G401.6 (cell line): ENCODE results near the gene FAM120A.

Experiments used
- FAIRE-seq: peaks from 2 replicates; lab custom pipeline; 2012; peaks lifted over from hg19 to GRCh38; lab: Jason Lieb, UNC

The FAM120A gene

DNA sequence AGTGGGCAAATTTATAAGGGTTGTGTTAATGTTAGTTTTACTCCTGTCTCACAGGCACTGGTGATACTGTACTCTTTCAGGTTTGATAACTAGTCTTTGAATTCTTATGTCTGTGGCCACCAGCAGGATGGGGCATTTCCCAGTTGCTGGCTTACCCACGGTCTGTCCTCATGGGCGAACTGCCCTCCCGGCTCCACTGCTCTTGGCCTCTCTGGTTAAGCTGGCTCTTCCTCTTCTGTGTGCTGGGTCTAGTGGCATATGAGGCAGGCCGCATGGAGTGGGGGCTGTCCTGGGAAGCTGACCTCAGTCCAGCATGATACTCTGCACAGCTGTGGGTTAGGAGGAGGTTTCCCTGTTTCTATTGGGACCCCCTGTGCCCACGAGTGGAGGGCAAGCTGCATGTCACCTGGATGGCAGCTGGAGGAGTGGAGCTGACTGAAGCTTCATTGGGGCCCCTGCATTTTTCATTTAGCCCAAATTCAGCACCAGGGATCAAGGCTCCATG is 144.4 kb downstream of the FAM120A start:
- FAIRE-seq: no peak

DNA sequence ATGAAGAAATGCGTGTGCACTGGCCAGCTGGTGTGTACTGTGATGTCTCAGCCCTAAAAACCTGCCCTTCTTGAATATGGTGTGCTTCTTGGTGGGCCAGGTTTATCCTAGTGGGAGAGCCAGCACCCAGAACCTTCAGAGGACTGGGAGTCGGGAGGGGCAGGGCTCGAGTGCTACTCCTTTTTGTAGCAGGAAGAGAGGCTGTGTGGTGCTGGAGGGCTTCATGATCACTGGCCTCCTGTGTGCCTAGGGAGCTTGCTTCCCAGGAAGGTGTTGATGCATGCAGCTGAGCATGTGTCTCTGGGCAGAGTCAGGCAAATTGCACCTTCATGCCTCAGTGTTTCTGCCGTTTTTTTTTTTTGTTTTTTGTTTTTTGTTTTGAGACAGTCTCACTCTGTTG is 144.9 kb downstream of the FAM120A start:
- FAIRE-seq: no peak

DNA sequence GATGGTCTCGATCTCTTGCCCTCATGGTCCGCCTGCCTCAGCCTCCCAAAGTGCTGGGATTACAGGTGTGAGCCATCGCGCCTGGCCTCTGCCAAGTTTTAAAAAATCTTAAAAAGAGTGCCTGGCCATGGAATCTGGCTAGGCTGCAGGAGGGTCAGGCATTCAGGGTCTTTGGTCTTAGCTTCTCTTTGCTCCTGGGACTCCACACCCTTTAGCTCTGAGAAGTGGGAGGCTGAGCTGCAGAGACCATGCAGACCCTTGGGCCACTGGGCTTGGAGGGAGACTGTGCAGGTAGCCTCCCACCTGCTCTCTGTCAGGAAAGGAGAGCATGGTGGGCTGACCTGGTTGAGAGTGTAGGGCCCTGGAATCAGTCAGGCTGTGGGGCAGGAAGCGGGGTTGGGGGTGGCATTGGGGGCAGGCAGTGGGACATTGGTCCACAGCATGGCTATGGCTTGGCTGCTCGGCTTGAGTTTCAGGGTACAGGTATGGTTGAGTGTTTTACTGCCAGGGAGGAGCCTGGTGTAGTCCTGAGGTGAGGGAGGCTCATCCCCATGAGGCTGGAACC is 145.7 kb downstream of the FAM120A start:
- no peak for FAIRE-seq

DNA sequence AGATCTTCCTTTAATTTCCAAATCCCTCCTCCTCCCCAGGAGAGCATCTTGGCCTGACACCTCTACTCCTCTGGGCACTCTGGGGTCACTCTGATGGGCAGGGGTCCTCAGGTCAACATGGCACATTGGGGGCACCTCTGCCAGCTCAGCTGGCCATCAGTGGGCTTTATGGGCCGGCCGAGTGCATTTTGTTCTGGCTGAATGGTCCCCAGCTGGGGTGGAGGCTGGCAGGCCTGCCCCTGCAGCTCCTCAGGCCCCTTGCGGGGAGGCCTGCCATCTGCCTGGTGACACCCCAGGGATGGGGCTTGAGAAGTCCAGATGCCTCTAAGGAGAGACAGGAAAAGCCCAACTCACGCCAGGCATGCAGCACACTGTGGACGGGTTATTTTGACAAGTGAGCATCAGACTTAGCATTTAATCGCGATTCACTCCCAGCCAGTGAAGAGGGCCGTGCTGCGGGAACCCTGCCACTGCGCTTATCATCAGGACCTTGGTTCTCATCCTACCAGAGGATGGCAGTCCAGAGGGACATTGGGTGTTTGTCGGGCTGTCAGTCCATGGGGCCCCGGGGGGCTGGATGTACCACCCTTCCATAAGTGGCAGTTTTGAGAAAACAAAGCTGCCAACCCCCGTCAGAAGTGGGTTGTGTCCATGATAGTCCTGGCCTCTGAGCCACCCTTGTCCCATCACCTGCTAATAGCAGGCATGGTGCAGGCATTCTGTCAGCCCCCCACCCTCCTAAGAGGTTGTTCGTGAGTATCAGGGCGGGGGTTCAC is 146.6 kb downstream of the FAM120A start:
- FAIRE-seq: no peak

DNA sequence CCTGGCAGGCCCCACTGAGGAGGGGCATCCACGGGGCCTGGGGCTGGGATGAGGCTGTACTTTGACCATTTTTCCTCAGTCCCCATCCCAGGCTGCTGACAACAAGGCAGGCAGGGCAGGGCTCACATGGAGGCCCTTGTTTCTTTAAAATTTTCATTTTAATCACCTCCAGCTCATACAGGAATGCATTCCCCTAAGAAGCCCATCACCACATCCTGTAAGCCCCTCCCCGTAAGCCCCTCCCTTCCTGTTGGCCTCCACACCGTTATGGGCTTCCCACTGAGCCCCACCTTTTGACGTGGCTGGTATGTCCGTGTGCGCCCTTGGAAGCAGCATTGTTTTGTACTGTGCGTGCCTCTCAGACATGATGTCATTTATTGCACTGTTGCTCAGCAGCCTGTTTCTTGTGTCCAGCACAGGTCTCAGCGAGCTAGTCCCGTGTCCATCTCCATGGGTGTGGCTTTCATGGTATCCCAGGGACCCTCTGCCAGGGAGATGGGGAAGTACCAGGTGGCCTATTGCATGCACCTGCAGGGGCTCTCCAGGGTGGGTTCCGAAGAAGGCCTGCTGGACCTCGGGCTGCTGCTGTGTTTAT is 147.3 kb downstream of the FAM120A start:
- no peak for FAIRE-seq

DNA sequence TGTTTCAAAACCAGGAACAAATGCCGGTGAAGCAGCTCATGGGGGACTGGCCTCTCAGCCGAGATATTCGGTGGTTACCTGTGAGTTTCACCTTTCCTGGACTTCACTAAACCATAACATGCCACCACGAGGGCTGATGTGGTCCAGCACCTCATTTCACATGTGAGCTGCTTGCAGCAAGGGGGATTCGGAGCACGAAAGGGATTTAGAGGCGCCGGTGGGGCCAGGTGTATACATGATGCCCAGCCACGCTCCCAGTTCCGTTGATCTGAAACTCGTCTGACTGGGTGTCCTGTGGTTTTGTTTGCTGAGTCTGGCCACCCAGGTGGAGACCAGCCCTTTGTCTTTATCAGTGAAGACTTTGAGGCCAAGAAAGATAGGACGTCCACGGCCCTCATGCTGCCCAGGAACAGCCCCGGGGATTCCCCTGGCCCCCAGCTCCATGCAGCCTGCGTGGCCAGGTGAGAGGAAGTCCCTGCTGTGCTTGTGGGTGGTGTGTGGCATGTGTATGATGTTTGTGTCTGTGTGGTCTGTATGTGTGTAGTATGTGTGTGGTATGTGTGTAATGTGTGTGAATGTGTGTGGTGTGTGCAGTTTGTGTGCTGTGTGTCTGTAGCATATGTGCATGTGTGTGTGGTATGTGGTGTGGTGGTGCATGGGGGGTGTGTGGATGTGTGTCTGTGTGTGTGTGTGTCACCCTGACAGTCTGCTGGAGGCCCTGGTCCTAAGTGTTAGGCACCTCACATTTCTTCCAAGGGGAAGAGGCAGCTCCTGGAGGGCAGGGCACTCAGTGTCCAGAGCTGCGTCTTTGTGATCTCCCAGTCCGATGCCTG is 148.3 kb downstream of the FAM120A start:
- no peak for FAIRE-seq

DNA sequence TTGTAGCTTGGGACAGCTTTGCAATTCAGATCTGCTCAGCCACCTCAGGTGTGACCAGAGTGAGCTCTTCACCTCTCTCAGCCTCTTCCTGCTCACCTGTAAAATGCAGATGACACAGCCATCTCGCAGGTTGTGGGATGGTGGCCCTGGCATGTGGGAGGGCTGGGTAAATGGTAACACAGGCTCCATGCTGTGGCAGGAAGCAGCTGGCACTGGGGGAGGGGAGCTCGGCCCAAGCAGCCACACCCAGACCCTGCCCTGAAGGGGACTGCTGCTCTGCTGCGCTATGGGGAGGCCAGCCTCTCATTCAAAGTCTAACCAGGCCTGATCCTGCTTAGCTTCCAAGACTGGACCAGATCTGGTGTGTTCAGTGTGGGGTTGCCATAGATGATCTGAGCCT is 149.0 kb downstream of the FAM120A start:
- FAIRE-seq: no peak

DNA sequence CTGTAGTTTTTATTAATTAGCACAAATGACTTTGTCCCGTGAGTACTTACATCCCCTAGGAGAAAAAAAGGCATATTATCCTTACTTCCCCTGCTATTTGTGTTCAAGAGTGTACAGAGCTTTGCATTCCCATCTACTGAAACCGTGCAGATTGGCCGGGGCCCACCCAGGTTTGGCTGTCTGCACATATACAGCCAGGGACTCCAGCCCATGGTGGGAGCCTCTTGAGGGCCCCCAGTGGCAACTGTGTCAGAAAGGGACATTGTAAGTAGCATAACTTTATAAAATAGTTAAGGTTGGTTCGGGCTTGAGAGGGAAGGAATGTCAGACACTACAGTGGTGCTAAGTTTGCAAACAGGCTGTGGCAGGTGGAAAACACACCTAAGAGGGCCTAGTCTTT is 149.6 kb downstream of the FAM120A start:
- FAIRE-seq: no peak

DNA sequence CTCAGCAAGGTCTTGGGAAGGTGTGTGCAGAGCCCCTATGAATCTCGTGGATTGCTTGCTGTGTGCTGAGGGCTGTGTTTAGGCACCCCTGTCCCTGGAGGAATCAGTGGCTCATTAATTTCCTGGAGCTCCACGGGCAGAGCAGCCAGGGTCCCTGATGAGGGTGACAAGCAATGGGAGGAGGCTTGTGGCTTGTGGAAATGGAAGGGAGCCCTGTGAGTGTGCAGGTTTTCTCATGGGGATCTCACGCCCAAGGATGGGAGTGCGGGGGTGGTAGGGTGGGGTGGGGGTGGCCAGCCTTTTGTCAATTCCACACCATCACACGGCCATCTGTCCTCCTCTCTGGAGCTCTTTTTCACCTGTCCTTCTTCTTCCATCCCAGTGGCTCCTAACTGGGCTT is 150.2 kb downstream of the FAM120A start:
- FAIRE-seq: no peak

DNA sequence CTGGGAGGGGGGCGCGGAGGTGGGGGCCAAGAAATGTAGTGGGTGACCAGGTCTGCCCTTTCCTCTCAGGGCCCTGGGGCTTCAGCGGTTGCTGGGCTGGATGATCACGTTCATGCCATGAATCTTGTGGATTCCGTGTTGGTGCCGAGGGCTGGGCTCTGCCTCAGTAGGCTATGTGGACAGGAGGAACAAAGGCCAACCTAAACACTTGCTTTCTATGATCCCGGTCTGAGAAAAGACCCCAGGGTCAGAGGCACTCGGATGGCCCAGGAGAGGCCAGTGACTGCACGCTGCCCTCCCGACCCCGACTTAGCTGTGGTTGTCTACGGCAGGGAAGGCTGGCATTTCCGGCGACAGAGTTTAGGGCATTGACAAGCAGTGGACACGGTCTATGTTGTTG is 151.5 kb downstream of the FAM120A start:
- FAIRE-seq: no peak

DNA sequence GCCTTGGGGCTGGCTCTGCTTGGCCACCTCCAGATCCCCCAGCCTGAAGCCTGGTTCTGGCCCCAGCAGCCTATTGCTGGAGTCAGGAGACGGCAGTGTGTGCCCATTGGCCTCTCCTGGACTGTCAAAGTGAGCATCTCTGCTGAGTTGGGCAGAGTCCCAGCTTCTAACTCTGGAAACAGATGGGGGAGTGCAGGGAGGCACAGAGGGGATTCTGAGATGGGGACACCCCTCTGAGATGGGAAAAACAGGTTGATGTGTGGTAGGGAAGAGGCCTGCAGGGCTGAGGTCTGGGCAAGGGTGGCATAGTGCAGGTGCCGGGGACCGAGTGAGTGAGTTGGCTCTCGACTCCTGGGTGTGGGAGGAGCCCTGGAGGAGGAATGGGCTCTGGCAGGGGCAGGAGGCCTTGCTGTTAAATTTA is 152.4 kb downstream of the FAM120A start:
- FAIRE-seq: no peak

DNA sequence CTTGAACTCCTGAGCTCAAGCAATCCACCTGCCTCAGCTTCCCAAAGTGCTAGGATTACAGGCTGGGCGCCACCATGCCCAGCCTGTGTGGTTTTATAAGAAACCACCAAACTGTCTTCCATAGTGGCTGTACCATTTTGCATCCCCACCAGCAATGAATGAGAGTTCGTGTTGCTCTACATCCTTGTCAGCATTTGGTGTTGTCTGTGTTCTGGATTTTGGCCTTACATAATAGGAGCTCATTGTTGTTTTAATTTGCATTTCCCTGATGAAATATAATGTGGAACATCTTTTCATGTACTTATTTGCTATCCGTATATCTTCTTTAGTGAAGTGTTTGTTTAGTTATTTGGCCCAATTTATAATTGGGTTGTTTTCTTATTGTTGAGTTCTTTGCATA is 154.7 kb downstream of the FAM120A start:
- FAIRE-seq: no peak

DNA sequence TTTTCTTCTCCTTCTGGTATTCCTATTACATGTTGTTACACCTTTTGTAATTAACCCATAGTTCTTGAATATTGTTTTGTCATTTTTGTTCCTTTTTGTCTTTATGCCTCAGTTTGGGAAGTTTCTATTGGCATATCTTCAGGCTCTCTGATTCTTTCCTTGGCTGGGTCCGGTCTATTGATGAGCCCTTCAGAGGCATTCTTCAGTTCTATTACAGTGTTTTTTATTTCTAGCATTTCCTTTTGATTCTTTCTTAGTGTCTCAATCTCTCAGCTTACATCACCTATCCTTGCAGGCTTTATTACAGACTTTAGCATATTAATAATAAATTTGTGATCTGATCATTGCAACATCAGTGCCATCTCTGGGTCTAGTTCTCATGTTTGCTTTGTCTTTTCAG is 158.7 kb downstream of the FAM120A start:
- no peak for FAIRE-seq

DNA sequence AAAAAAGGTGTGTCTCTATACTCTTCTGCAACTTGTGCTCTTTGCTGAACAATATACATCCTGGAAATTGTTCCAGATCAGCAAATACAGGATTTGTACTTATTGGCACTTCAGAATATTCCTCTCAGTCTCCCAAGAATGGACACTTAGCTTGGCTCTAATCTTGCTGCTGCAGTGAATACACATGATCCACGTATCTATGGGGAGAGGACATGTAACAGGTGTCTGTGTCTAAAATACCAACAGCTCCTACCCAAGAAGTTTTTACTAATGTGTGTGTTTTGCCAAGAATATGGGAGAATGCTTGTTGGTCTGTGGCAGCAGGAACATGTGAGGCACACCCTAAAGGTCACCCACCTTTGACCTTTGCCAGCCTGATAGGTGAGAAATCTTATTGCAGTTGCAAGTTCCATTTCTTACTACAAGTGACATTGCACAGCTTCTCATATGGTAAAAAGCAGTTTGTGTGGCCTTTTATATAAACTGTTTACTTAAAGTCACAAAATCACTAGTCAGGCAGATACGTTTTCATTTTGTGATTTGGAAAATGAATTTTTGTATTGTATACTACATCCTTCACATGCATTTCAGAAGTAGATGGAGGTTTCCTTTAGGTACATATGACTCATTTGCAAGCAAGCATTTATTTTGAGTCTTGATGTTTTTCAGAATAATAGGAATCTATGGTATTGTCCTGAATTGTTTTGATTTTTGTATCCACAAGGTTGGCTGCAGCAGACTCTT is 160.7 kb downstream of the FAM120A start:
- FAIRE-seq: no peak

DNA sequence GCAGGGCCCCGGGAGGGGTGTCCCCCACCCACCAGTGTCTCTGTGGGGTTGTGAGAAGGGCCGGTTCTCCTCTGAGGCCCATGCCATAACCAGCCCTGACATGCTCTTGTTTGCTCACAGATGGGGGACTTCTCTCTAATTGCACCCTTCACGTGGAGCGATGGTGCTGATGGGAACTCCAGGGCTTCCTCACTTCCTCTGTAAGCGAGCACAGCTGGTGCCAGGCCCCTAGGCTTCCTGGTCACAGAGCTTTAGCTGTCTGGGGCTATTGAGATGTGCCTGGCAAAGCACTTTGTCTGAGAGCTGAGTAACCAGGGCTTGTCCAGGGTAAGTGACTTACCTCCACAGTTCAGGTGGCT is 161.3 kb downstream of the FAM120A start:
- FAIRE-seq: no peak

DNA sequence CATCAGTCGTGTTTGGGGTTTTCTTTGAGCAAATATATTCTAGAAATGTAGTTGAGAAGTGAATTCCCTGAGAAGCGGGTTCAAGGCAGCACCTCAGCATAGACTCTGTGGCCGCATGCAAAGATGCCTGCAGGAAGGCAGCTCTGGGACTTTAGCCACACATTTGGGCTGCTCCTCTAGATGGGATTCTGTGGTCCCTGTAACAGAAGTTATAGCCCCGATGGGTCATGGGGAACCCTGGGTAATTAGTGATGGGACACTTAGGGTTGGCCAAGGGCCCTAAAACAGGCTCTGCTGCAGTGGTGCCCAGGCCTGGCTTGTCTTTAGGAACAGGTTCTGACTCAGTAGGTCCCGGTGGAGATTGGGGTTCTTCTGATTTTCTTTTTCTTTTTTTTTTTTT is 161.7 kb downstream of the FAM120A start:
- no peak for FAIRE-seq

DNA sequence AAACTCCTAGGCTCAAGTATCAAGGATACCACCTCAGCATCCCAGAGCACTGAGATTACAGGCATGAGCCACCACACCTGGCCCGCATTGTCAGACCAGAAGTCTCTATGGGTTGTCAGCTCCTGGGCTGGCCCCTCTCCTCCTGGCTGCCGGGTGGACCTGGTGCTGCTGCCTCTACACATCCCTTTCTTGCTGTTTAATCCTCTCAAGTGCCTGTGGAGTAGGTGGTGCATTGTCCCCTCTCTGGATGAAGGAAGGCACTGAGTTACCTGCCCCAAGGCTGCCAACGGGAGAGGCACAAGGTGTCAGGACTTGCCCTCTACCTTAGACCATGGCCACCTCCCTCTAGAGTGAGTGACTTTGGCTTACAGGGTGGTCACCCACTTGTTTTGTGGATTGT is 162.3 kb downstream of the FAM120A start:
- no peak for FAIRE-seq

DNA sequence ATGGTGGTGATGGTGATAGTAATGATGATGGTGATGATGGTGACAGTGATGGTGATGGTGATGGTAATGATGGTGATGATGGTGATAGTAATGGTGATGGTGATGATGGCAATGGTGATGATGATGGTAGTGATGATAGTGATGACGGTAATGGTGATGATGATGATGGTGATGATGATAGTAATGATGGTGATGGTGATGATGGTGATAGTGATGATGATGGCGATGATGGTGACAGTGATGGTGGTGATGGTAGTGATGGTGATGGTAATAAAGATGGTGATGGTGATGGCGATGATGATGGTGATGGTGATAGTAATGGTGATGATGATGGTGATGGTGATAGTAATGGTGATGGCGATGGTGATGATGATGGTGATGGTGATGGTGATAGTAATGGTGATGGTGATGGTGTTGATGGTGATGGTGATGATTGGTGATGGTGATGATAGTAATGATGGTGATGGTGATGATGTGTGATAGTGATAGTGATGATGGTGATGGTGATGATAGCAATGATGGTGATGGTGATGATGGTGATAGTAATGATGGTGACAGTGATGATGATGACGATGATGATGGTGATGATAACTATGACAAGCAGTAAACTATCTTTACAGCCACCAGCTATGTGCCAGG is 163.5 kb downstream of the FAM120A start:
- FAIRE-seq: no peak
